ENCODE measurements around the gene TMEM131L. TPM values are rescaled to one million over a fixed set of nuclear protein-coding genes. Genes with fewer than 3 reads are reported as not detected.

Gene TMEM131L
- polyA plus RNA-seq, 2 of the 4 experiments (the other 2 are of a cell fraction), result 3.4 to 5.0 TPM

- TF ChIP-seq ZSCAN20 (CRISPR knock-in tag; IDR thresholded peaks at IDR 0.05) (no peak), HOXB5 (CRISPR knock-in tag; IDR thresholded peaks at IDR 0.05) (no peak), CBX8 (IDR thresholded peaks at IDR 0.05) (no peak), EHMT2 (IDR thresholded peaks at IDR 0.05; ENCODE audit: low read depth) (no peak)
Measured at GRCh38 chr4:153518001-153518400, 51.8 kb downstream of the TMEM131L start (continued).

GRCh38 chr4:153518637-153519389 is 52.7 kb downstream of the TMEM131L start:
- FAIRE-seq (no peak), DNase-seq (ENCODE audit: low read depth in 1 of 2, low spot score in 1 of 2) (no peak), ATAC-seq (no peak)
- CTCF ChIA-PET, result no interaction called here
- H3K27ac ChIP-seq, result peak overlapping the region in 1 of 2 experiments; percentile 35; a peak in 1 of 6 replicates
- H3K4me1 ChIP-seq, result peaks cover 16% of the 10 kb centered on the region
- no peaks in the 10 kb centered on the region for H3K9me3 ChIP-seq
- POLR2A ChIA-PET, result no interaction called here
- H3K4me2 ChIP-seq, result peak overlapping the region; percentile 23; the same call in 1 of the 3 replicates
- TF ChIP-seq ZFP36 (IDR thresholded peaks at IDR 0.05; ENCODE audit: borderline replicate concordance, partially characterized antibody) (no peak), HMGXB4 (CRISPR knock-in tag; IDR thresholded peaks at IDR 0.05; ENCODE audit: borderline replicate concordance) (no peak), EHMT2 (IDR thresholded peaks at IDR 0.05; ENCODE audit: low read depth) (no peak), NFE2L2 (conservative IDR thresholded peaks at IDR 0.05; ENCODE audit: low read length) (no peak), BHLHE40 (IDR thresholded peaks at IDR 0.05; ENCODE audit: low read depth, low read length) (no peak), CBX8 (IDR thresholded peaks at IDR 0.05) (no peak), ESRRA (IDR thresholded peaks at IDR 0.05; ENCODE audit: borderline replicate concordance, low read length) (no peak), SMC3 (IDR thresholded peaks at IDR 0.05) (no peak)
- 83% methylated on average over 10 of the region's 10 CpGs for WGBS (ENCODE audit: missing lambda C conversion rate)
- no peak overlapping the region for H3K4me3 ChIP-seq

GRCh38 chr4:153519687-153520086 is 53.5 kb downstream of the TMEM131L start:
- ATAC-seq, result no peak
- no peak for FAIRE-seq

More at GRCh38 chr4:153519687-153520086, 53.5 kb downstream of the TMEM131L start:
- 71% methylated on average over 1 of the region's 1 CpG for WGBS (ENCODE audit: missing lambda C conversion rate)
- Histone ChIP-seq H3K27ac (peak overlapping the region in 1 of 2 experiments; percentile 44; a peak in 1 of 6 replicates), H3K4me1 (peaks cover 10% of the 10 kb centered on the region; the same call in 1 of the 3 replicates), H3K4me2 (peak overlapping the region; percentile 23; the same call in 1 of the 3 replicates), H3K4me3 (no peak overlapping the region), H3K9me3 (no peaks in the 10 kb centered on the region)
- DNase-seq (ENCODE audit: low read depth in 1 of 2, low spot score in 1 of 2), result no peak
- CTCF ChIA-PET, result no interaction called here
- POLR2A ChIA-PET, result no interaction called here
- TF ChIP-seq HOXB5 (CRISPR knock-in tag; IDR thresholded peaks at IDR 0.05) (no peak), FOSL2 (IDR thresholded peaks at IDR 0.05) (no peak), FOSL2 (CRISPR knock-in tag; IDR thresholded peaks at IDR 0.05) (no peak), CBX8 (IDR thresholded peaks at IDR 0.05) (no peak), RARB (CRISPR knock-in tag; IDR thresholded peaks at IDR 0.05) (no peak), HMGXB4 (CRISPR knock-in tag; IDR thresholded peaks at IDR 0.05; ENCODE audit: borderline replicate concordance) (no peak), SMC3 (IDR thresholded peaks at IDR 0.05) (no peak), MAX (IDR thresholded peaks at IDR 0.05) (no peak), HDAC2 (IDR thresholded peaks at IDR 0.05) (no peak), ZFP36 (IDR thresholded peaks at IDR 0.05; ENCODE audit: borderline replicate concordance, partially characterized antibody) (no peak), PBX3 (IDR thresholded peaks at IDR 0.05) (no peak), POLR2A (IDR thresholded peaks at IDR 0.05; ENCODE audit: low read length) (no peak), RFX5 (IDR thresholded peaks at IDR 0.05) (no peak), EHMT2 (IDR thresholded peaks at IDR 0.05; ENCODE audit: low read depth) (no peak), SREBF2 (IDR thresholded peaks at IDR 0.05) (no peak), E2F6 (IDR thresholded peaks at IDR 0.05; ENCODE audit: borderline replicate concordance, low read depth) (no peak), ATOH8 (CRISPR knock-in tag; IDR thresholded peaks at IDR 0.05; ENCODE audit: low read depth) (no peak)

Data from A549 (cell line).